ENCODE results near the gene TH.

DNA sequence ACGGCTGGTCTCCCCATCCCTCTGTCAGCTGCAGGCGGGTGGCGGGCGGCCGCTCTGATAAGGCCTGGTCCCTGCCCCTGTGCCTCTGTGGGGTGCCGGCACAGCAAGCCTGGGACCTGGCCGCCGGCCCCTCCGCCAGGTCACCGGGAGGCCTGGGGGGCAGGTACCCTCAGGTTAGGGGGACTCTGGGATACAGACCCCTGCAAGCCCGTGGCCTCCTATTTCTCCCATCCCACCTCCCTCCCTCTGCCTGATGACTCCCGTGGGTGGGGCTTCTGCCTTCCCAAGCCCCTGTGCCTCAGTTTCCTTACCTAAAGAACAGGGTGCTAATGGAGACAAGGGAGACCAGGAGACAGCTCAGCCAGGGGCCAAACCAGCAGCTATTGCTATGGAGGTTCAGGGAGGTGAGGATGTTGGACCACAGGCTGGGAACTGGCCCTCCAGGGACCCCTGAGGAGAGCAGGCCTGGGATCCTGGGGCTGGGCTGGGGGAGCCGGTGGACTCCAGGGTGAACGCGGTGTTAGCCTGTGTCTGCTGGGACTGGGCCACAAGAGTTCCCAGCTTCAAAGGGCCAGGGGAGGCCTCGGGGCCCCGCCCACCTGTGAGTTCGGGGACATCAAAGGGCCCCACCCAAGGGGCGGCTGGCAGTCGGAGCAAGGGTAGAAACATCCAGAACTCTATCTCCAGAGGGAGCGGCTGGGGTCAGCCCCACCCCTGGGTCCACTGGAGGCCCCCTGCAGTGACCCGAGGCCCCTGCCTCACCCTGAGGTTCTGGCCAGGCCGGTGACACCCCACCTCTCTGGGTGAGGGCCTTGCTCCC lies 32.0 kb upstream of the TH start:
- TF ChIP-seq ZNF274 (IDR thresholded peaks at IDR 0.05; ENCODE audit: low read depth, low read length) (no peak), YY1 (IDR thresholded peaks at IDR 0.05; ENCODE audit: insufficient read depth, insufficient read length) (no peak)
